Smooth muscle cell (in vitro differentiated cells): ENCODE results near the gene LUM. TPM values are rescaled to one million over a fixed set of nuclear protein-coding genes. Genes with fewer than 3 reads are reported as not detected.

Experiments
- DNase-seq: peaks from one replicate; lab custom pipeline; 2025; ENCODE audit not compliant: unreplicated experiment; lab: John Stamatoyannopoulos, UW
- H2AFZ ChIP-seq: fragments of 200-600 bp; sonication (generic); 2 replicates; pipeline ENCODE4 v1.6.0; 2016; ENCODE audit warnings: antibody characterized with exemption, low read depth, mild to moderate bottlenecking
- H3F3A ChIP-seq: fragments of 200-600 bp; sonication (generic); 2 replicates; pipeline ENCODE4 v1.6.0; 2017; ENCODE audit warnings: antibody characterized with exemption, low read depth
- H3K27ac ChIP-seq: fragments of 200-600 bp; sonication (generic); 2 replicates; pipeline ENCODE4 v1.5.1; 2016; ENCODE audit warnings: low read depth, mild to moderate bottlenecking
- H3K27me3 ChIP-seq: fragments of 200-600 bp; sonication (generic); 2 replicates; pipeline ENCODE4 v1.6.1; 2016; ENCODE audit warnings: low read depth, mild to moderate bottlenecking
- H3K36me3 ChIP-seq: fragments of 200-600 bp; sonication (generic); 2 replicates; pipeline ENCODE4 v1.5.1; 2016; ENCODE audit warnings: low read depth
- H3K4me1 ChIP-seq: fragments of 200-600 bp; sonication (generic); 2 replicates; pipeline ENCODE4 v1.5.1; 2016; ENCODE audit warnings: low read depth
- H3K4me2 ChIP-seq: fragments of 200-600 bp; sonication (generic); 2 replicates; pipeline ENCODE4 v1.6.0; 2016; ENCODE audit warnings: mild to moderate bottlenecking
- H3K4me3 ChIP-seq: fragments of 200-600 bp; sonication (generic); 2 replicates; pipeline ENCODE4 v1.5.1; 2016; ENCODE audit warnings: mild to moderate bottlenecking
- H3K79me2 ChIP-seq: fragments of 200-600 bp; sonication (generic); 2 replicates; pipeline ENCODE4 v1.6.0; 2016; ENCODE audit warnings: low read depth, mild to moderate bottlenecking
- H3K9ac ChIP-seq: fragments of 200-600 bp; sonication (generic); 2 replicates; pipeline ENCODE4 v1.6.0; 2016; ENCODE audit warnings: low read depth
- H3K9me3 ChIP-seq: fragments of 200-600 bp; sonication (generic); replicated peaks from 2 replicates; pipeline ENCODE4 v1.5.1; 2016; ENCODE audit warnings: low read depth
- H4K20me1 ChIP-seq: fragments of 200-600 bp; sonication (generic); 2 replicates; pipeline ENCODE4 v1.6.0; 2016; ENCODE audit warnings: low read depth
- WGBS: methylation state at CpG from one replicate; pipeline ENCODE4 v1.1.7; 2016; ENCODE audit warnings: low lambda C conversion rate; 5-methylcytosine and 5-hydroxymethylcytosine counted together
- polyA plus RNA-seq: library from polyadenylated mRNA; unstranded; fragments of >200 nt; fragmentation: Nextera tagmentation; extraction: Ambion mirVana; gene quantifications from 2 replicates; pipeline ENCODE4 v1.2.1, GENCODE V29; 2016
- total RNA-seq: library from RNA; depleted of rRNA; stranded (reverse); fragments of >200 nt; gene quantifications from 2 replicates; pipeline ENCODE4 v1.2.3, GENCODE V29; 2014
- TF ChIP-seq, protein P1 (sequence below): fragments of 200-600 bp; sonication (generic); IDR thresholded peaks from 2 replicates; pipeline ENCODE4 v1.5.1; 2017; ENCODE audit warnings: borderline replicate concordance, mild to moderate bottlenecking, antibody characterized with exemption; ENCODE audit not compliant: insufficient read depth, poor library complexity, severe bottlenecking

LUM gene
- total and polyA plus RNA-seq, 2 experiments from 2014 or later = 5,541 to 7,849 TPM

DNA sequence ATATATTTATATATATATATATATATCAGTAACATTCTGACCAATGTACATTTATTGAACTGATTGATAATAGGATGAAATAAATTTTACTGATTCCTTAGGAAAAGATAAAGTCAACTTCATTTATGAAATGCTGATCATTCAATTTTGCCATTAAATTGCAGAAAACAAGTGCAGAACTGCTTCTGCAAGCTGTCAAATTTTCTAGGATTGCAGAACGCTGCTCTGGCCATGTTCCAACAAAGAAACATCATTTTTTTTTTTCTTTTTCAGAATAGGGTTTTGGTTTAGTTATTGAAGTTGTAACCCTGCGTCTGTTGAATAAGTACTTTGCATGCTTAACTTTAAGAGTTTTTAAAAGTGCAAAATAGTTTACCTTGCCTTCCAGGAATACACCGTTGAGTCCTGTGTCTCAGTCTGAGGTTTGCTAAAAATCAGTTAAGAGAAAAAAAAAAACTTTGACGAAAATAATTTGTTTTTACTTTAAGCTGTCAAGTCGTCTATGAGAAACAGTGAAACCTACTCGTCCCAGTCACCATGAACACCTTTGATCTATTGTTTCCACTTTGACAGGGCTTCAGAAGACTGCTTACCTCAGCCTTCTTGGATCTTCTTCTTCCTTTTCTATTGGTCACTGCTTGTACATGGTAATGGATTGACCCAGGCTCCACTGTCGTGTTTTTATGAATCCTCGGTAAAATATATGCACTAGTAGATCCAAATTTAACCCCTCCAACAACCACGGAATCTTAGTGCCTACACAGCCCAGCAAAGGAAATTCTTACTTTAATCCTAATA, 53.7 kb downstream of the LUM start, which contains the start of gene KERA:
Gene KERA (minus strand): TSS at position 657 of the 798 bp plus-strand sequence. CDS start 1,743 bp downstream, outside the sequence.
- Histone ChIP-seq H4K20me1 (no peaks in the 10 kb centered on the region), H3F3A (no peaks in the 10 kb centered on the region), H3K4me1 (no peaks in the 10 kb centered on the region), H3K4me2 (no peak within 1 kb of the TSS), H3K9me3 (no peaks in the 10 kb centered on the region), H2AFZ (no peak within 1 kb of the TSS), H3K27ac (no peak within 1 kb of the TSS), H3K27me3 (no peaks in the 10 kb centered on the region), H3K36me3 (no peaks in the 10 kb centered on the region), H3K4me3 (no peak within 1 kb of the TSS), H3K9ac (no peak within 1 kb of the TSS), H3K79me2 (no peaks in the 10 kb centered on the region)
- WGBS = 60% methylated on average over 9 of the region's 9 CpGs
- DNase-seq = no peak
- TF ChIP-seq, protein P1, sequence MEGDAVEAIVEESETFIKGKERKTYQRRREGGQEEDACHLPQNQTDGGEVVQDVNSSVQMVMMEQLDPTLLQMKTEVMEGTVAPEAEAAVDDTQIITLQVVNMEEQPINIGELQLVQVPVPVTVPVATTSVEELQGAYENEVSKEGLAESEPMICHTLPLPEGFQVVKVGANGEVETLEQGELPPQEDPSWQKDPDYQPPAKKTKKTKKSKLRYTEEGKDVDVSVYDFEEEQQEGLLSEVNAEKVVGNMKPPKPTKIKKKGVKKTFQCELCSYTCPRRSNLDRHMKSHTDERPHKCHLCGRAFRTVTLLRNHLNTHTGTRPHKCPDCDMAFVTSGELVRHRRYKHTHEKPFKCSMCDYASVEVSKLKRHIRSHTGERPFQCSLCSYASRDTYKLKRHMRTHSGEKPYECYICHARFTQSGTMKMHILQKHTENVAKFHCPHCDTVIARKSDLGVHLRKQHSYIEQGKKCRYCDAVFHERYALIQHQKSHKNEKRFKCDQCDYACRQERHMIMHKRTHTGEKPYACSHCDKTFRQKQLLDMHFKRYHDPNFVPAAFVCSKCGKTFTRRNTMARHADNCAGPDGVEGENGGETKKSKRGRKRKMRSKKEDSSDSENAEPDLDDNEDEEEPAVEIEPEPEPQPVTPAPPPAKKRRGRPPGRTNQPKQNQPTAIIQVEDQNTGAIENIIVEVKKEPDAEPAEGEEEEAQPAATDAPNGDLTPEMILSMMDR = no peak

DNA sequence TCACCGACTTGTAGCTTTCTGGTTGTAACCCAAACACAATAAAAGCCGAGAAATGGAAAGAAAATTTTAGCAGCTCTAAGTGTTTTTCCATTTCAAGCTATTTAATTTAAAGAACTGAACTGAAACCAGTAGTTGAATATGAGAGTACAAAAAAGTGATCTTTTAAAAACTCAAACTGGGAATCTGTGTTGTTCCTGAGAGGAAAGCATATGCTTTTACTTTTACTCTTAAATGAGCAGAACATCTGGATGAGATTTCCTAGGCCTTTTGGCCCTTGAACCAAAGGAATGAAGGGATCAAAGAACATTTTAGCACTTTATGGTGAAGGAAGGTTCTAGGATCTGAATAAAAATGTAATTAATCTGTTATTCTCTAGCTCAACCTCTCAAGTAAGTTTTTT, 54.8 kb downstream of the LUM start:
- Histone ChIP-seq H3F3A (no peaks in the 10 kb centered on the region), H3K4me3 (no peak overlapping the region), H3K9ac (no peak overlapping the region), H3K4me1 (no peaks in the 10 kb centered on the region), H3K79me2 (no peaks in the 10 kb centered on the region), H3K27ac (no peak overlapping the region), H3K27me3 (no peaks in the 10 kb centered on the region), H2AFZ (no peak overlapping the region), H4K20me1 (no peaks in the 10 kb centered on the region), H3K9me3 (no peaks in the 10 kb centered on the region), H3K36me3 (no peaks in the 10 kb centered on the region), H3K4me2 (no peak overlapping the region)
- WGBS = 97% methylated on average over 2 of the region's 2 CpGs
- TF ChIP-seq, protein P1 = no peak
- no peak for DNase-seq

DNA sequence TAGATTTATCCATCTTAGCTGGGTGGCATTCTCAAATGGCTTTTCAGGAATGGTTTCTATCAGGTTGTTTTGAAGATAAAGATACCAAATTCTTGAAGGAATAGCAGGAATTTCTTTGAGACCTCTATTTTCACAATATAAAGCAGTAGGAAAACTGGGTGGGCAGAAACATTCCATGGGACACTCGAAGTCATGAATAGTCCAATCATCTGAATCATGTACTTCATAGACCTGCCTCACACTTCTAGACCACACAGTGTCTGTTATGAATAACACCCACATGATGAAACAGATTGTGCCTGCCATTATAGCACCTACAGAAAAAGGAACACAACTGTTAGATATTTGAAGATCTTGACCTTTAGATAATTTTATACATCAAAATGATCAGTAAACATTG, 55.3 kb downstream of the LUM start:
- no peaks in the 10 kb centered on the region for H3K27me3 ChIP-seq
- no peak overlapping the region for H3K9ac ChIP-seq
- TF ChIP-seq, protein P1 = no peak
- H2AFZ ChIP-seq = no peak overlapping the region
- H3K4me1 ChIP-seq = no peaks in the 10 kb centered on the region
- no peak overlapping the region for H3K4me3 ChIP-seq
- no peak for DNase-seq
- no peaks in the 10 kb centered on the region for H3K36me3 ChIP-seq
- H3K79me2 ChIP-seq = no peaks in the 10 kb centered on the region
- H3F3A ChIP-seq = no peaks in the 10 kb centered on the region
- 55% methylated on average over 1 of the region's 1 CpG for WGBS
- H3K27ac ChIP-seq = no peak overlapping the region
- no peaks in the 10 kb centered on the region for H4K20me1 ChIP-seq
- no peaks in the 10 kb centered on the region for H3K9me3 ChIP-seq
- H3K4me2 ChIP-seq = no peak overlapping the region
